CD4-positive, alpha-beta T cell treated with Interleukin-4 for 4 hours (primary cell): ENCODE data around the gene BLTP2.
"Not testable (repeated sequence)": the region's sequence is repeated elsewhere in the genome, so short reads cannot be mapped to it uniquely, and the experiment has no call there.

Source experiments
- DNase-seq: peaks from one replicate; pipeline ENCODE4 v3.0.0-alpha.2; 2020

BLTP2 gene

GRCh38 chr17:28644787-28645575 lies at the start of gene BLTP2:
BLTP2 (minus strand) TSS chr17:28645158; CDS start chr17:28645056, 102 bp downstream.
- peak; percentile 95 for DNase-seq

GRCh38 chr17:28693869-28694268 lies 48.9 kb upstream of the BLTP2 start:
- no peak for DNase-seq

DNA sequence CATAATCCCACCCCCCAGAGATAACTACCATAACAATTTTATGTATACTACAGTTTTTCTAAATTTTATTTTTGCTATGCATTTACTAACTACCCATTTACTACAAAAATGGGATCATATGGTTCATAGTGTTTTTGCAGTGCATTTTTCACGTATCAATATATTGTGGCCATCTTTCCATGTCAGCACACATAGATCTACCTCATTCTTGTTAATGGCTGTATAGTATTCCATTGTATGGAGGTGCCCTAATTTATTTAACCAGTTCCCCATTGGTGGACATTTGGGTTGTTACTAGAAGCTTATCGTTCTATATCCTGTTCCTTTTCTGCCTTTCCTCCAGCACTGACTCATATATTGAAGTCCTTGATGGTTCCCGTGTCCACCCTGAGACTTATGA lies 44.1 kb upstream of the BLTP2 start:
- no peak for DNase-seq

GRCh38 chr17:28688481-28688880 lies 43.5 kb upstream of the BLTP2 start:
- no peak for DNase-seq

GRCh38 chr17:28686296-28686695 lies 41.3 kb upstream of the BLTP2 start:
- no peak for DNase-seq

- DNase-seq: no peak
Observed at GRCh38 chr17:28685366-28685765, 40.4 kb upstream of the BLTP2 start.

GRCh38 chr17:28684963-28685362 lies 40.0 kb upstream of the BLTP2 start:
- DNase-seq: no peak

GRCh38 chr17:28682655-28683054 lies 37.7 kb upstream of the BLTP2 start:
- DNase-seq: no peak

DNA sequence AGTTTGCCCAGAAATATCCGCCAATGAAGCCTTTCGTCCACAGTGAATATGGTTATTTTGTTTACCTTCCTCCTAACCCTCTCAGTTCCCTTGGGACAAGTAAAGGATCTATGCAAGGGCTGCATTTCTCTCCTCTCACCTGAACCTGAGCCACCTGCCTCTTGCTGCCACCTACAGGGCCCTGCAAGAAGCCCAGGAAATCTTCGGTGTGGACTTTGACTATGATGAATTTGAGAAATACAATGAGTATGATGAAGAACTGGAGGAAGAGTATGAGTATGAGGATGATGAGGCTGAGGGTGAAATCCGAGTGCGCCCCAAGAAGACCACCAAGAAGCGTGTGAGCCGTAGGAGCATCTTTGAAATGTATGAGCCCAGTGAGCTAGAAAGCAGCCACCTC lies 31.0 kb upstream of the BLTP2 start:
- DNase-seq: no peak

DNA sequence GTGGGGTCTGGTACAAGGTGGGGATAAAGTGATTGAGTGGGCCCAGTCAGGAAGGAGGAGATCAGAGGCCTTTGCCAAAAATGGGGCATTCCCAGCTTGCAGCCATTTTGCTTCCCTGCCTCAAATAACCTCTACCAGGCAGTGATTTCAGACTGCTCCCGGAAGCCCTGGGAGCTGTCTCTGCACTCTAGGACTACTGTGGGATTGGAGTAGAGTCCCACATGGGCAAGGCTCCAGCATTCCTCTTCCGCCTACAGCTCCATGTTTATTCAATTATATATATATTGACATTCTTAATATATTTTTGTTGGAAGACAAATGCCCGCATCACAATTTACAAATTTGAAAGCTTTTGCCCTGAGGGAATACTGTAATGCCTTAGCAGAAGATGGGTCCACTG lies 30.5 kb upstream of the BLTP2 start:
- DNase-seq: no peak

- no peak for DNase-seq
Observed at GRCh38 chr17:28669918-28670317, 25.0 kb upstream of the BLTP2 start.

GRCh38 chr17:28667870-28668269 lies 22.9 kb upstream of the BLTP2 start:
- no peak for DNase-seq

- no peak for DNase-seq
Observed at GRCh38 chr17:28665994-28666393, 21.0 kb upstream of the BLTP2 start.

- DNase-seq: no peak
Observed at GRCh38 chr17:28663723-28664122, 18.8 kb upstream of the BLTP2 start.

DNA sequence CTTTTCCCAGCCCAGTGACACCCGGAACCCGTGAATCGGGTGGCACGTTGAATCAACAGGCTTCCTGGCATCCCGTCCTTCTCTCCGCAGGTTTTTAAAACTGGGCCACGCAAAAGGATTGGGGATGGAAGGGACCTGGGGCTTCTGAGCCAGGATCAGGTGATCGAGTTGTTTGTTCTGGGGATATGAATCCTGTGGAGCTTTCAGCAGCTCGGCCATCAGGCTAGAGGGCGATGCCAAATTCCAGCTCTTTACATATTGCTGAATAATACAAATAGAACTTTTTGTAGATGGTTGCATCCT lies 17.5 kb upstream of the BLTP2 start:
- no peak for DNase-seq

- DNase-seq: peak; percentile 89
Observed at GRCh38 chr17:28661635-28662526, 16.9 kb upstream of the BLTP2 start, which contains the start of the genes SDF2 and SUPT6H. SDF2 (minus strand) TSS chr17:28661906; CDS start chr17:28661876, 30 bp downstream. SUPT6H (plus strand) TSS chr17:28662205; CDS start chr17:28673402, 11,197 bp downstream.

- DNase-seq: not testable (repeated sequence)
Observed at GRCh38 chr17:28659497-28659881, 14.5 kb upstream of the BLTP2 start.

DNA sequence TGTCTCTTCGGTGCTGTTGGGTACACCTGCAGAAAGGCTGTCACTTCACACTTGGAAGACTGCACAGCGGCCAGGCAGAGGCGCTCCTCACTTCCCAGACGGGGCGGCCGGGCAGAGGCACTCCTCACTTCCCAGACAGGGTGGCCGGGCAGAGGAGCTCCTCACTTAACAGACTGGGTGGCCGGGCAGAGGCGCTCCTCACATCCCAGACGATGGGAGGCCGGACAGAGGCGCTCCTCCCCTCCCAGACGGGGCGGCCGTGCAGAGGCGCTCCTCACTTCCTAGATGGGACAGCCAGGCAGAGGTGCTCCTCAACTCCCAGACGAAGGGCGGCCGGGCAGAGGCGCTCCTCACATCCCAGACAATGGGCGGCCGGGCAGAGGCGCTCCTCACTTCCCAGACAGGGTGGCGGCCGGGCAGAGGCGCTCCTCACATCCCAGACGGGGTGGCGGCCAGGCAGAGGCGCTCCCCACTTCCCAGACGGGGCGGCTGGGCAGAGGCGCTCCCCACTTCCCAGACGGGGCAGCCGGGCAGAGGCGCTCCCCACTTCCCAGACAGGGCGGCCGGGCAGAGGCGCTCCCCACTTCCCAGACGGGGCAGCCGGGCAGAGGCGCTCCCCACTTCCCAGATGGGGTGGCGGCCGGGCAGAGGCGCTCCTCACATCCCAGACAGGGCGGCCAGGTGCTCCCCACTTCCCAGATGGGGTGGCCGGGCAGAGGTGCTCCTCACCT lies 14.0 kb upstream of the BLTP2 start:
- DNase-seq: not testable (repeated sequence)

DNA sequence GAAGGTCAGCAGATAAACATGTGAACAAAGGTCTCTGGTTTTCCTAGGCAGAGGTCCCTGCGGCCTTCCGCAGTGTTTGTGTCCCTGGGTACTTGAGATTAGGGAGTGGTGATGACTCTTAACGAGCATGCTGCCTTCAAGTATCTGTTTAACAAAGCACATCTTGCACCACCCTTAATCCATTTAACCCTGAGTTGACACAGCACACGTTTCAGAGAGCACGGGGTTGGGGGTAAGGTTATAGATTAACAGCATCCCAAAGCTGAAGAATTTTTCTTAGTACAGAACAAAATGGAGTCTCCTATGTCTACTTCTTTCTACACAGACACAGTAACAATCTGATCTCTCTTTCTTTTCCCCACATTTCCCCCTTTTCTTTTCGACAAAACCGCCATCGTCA lies 13.4 kb upstream of the BLTP2 start:
- DNase-seq: not testable (repeated sequence)

- no peak for DNase-seq
Observed at GRCh38 chr17:28657756-28658155, 12.8 kb upstream of the BLTP2 start.

DNA sequence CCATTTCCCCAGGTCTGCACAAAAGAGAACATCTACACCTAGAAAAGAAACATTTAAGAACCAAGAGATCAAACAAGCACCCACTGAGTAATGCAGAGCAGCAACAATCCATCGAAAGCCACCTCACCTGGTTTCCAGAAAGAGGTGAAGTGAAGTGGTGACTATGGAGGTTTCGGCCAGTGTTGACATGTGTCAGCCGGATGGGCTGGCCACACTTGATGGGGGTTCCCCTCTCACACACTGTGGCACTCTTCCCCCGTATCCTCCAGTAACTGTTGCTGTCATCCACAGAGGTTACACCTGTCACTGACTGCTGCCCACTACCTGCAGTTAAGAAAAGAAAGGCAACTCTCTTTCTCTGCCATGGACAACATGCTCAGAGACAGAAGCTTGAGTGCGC lies 10.2 kb upstream of the BLTP2 start:
- DNase-seq: no peak

- DNase-seq: no peak
Observed at GRCh38 chr17:28648698-28649097, 3.7 kb upstream of the BLTP2 start.

DNA sequence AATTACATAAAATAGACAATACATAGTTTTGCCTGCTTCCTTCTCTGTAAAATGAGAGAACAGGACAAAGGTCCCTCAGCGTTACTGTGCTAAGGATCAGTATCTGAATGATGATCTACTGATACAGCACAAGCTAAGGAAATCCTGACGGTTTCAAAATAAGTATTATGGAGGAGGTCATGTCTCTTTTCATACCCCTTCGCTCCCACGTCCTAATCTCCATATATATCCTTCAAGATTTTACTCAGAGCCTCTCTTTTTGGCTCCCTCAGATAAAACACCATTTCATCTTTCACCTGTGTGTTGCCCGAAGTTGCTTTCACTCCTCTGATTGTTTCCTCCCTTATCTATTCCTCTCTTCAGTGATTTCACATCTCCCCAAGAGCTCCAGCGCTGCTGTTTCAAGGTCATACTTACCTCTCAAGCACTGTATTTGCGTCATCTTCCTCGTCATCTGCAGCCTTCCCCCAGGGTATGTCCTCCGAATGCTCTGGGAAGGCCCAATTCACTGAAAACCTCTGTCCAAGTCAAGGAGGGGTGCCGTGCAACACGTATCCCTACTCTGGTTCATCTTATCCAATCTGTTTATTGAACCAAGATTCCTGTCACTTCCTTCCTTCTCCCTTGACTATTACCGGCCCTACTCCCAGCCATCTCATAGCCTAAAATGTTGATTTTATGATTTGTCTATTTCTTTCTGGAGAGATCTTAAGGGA lies 1.2 kb upstream of the BLTP2 start:
- DNase-seq: no peak
